CD14-positive monocyte (primary cell): ENCODE data around the gene STARD7. TPM values are rescaled to one million over a fixed set of nuclear protein-coding genes. Genes with fewer than 3 reads are reported as not detected.
A peak's percentile ranks its signal among the peaks of the same experiment; 100 is the strongest.

Source experiments
- DNase-seq, 3 donors: peaks; one replicate each; pipeline ENCODE4 v3.0.0-alpha.2; 2011 to 2022
- H2AFZ ChIP-seq: 2 replicates; pipeline ENCODE4 v1.6.0; 2012; ENCODE audit warnings: mild to moderate bottlenecking, low read depth, low read length, inconsistent platforms; ENCODE audit not compliant: insufficient read depth, poor library complexity, severe bottlenecking
- H3K27ac ChIP-seq, 2 donors: 1 replicate in 1 of 2; 2 replicates in 1 of 2; pipeline ENCODE4 v1.5.1; 2012 to 2013; ENCODE audit warnings: low read length in 2 of 2, control low read depth in 1 of 2, inconsistent platforms in 1 of 2, low read depth in 1 of 2, mild to moderate bottlenecking in 1 of 2
- H3K27me3 ChIP-seq, 2 donors: one replicate each; pipeline versions ENCODE4 v1.6.0 to v1.6.1; 2011 to 2013; ENCODE audit warnings: low read length in 2 of 2; ENCODE audit not compliant: control insufficient read depth in 2 of 2, insufficient read depth in 2 of 2
- H3K36me3 ChIP-seq, 2 donors: replicated peaks in 1 of 2; 1 replicate in 1 of 2; 2 replicates in 1 of 2; pipeline versions ENCODE4 v1.5.1 to v1.6.1; 2012 to 2013; ENCODE audit warnings: low read length in 2 of 2, control low read depth in 1 of 2, inconsistent platforms in 1 of 2, mild to moderate bottlenecking in 1 of 2; ENCODE audit not compliant: insufficient read depth in 2 of 2, control insufficient read depth in 1 of 2
- H3K4me1 ChIP-seq, 2 donors: 1 replicate in 1 of 2; 2 replicates in 1 of 2; pipeline versions ENCODE4 v1.5.1 to v1.6.1; 2012 to 2013; ENCODE audit warnings: low read length in 2 of 2, control low read depth in 1 of 2, inconsistent platforms in 1 of 2, mild to moderate bottlenecking in 1 of 2, moderate library complexity in 1 of 2; ENCODE audit not compliant: insufficient read depth in 2 of 2, control insufficient read depth in 1 of 2
- H3K4me2 ChIP-seq: replicated peaks from 2 replicates; pipeline ENCODE3; 2012; ENCODE audit warnings: low read length, moderate library complexity, mild to moderate bottlenecking; ENCODE audit not compliant: poor library complexity, severe bottlenecking; ENCODE audit errors: extremely low read depth
- H3K4me3 ChIP-seq, 3 experiments: fragments of 200-600 bp in 1 of 3; sonication (generic) in 1 of 3; replicated peaks in 1 of 3; 1 replicate in 2 of 3; 2 replicates in 1 of 3; pipeline ENCODE4 v1.5.1; 2011 to 2013; ENCODE audit warnings: low read length in 3 of 3, mild to moderate bottlenecking in 3 of 3, control low read depth in 2 of 3, low read depth in 2 of 3, inconsistent platforms in 1 of 3, moderate library complexity in 1 of 3
- H3K79me2 ChIP-seq: 2 replicates; pipeline ENCODE4 v1.6.0; 2012; ENCODE audit warnings: mild to moderate bottlenecking, control low read depth, inconsistent platforms, low read length, moderate library complexity; ENCODE audit not compliant: insufficient read depth
- H3K9ac ChIP-seq: 2 replicates; pipeline ENCODE4 v1.6.0; 2017; ENCODE audit warnings: low read length, mild to moderate bottlenecking; ENCODE audit not compliant: insufficient read depth, poor library complexity, severe bottlenecking
- H3K9me3 ChIP-seq, 2 donors: replicated peaks in 1 of 2; 1 replicate in 1 of 2; 2 replicates in 1 of 2; pipeline versions ENCODE4 v1.5.1 to v1.6.1; 2012 to 2013; ENCODE audit warnings: low read length in 2 of 2, control low read depth in 1 of 2; ENCODE audit not compliant: control insufficient read depth in 1 of 2, insufficient read depth in 1 of 2
- H4K20me1 ChIP-seq: 2 replicates; pipeline ENCODE4 v1.6.0; 2012; ENCODE audit warnings: mild to moderate bottlenecking, low read length, control low read depth, moderate library complexity; ENCODE audit not compliant: insufficient read depth
- H3K27ac Mint-ChIP-seq, 7 donors: one replicate each; pipeline ENCODE4 v1.8.0; 2020; ENCODE audit warnings: mild to moderate bottlenecking in 7 of 7, mixed read lengths in 7 of 7, moderate library complexity in 6 of 7, inconsistent platforms in 2 of 7
- H3K27me3 Mint-ChIP-seq, 3 donors: one replicate each; pipeline ENCODE4 v1.8.0; 2021 to 2022; ENCODE audit warnings: low read depth in 3 of 3, mild to moderate bottlenecking in 3 of 3, mixed read lengths in 3 of 3, moderate library complexity in 3 of 3, inconsistent platforms in 1 of 3
- H3K36me3 Mint-ChIP-seq, 2 donors: one replicate each; pipeline ENCODE4 v1.8.0; 2020; ENCODE audit warnings: mixed read lengths in 2 of 2, inconsistent platforms in 1 of 2, mild to moderate bottlenecking in 1 of 2
- H3K4me1 Mint-ChIP-seq: one replicate; pipeline ENCODE4 v1.8.0; 2020; ENCODE audit warnings: mild to moderate bottlenecking, mixed read lengths
- H3K4me3 Mint-ChIP-seq, 2 donors: one replicate each; pipeline ENCODE4 v1.8.0; 2020; ENCODE audit warnings: mild to moderate bottlenecking in 2 of 2, mixed read lengths in 2 of 2, moderate library complexity in 1 of 2
- H3K9me3 Mint-ChIP-seq, 7 donors: one replicate each; pipeline ENCODE4 v1.8.0; 2020 to 2022; ENCODE audit warnings: mixed read lengths in 7 of 7, mild to moderate bottlenecking in 6 of 7, moderate library complexity in 6 of 7, inconsistent platforms in 2 of 7
- WGBS: methylation state at CpG from one replicate; pipeline ENCODE4 v1.1.5; 2013; ENCODE audit warnings: missing lambda C conversion rate; ENCODE audit not compliant: insufficient coverage; 5-methylcytosine and 5-hydroxymethylcytosine counted together
- intact Hi-C, 2 donors: fragments of 100-400 bp; cut with micrococcal nuclease; formaldehyde crosslinking; loops; one replicate each; pipeline versions ENCODE4 v1.15.0 to v1.15.1; 2023
- polyA plus RNA-seq, 3 donors: library from polyadenylated mRNA; depleted of rRNA in 1 of 3; unstranded in 2 of 3; stranded (reverse) in 1 of 3; fragments of 300-500 nt in 2 of 3; fragments of >200 nt in 1 of 3; fragmentation: Illumina TruSeq in 2 of 3; gene quantifications; 1 replicate in 2 of 3; 2 replicates in 1 of 3; pipeline ENCODE4 v1.2.3, GENCODE V29; 2012 to 2021
- TF ChIP-seq, protein P1 (sequence below): fragments of 200-600 bp; IDR thresholded peaks from one replicate; pipeline ENCODE4 v1.8.0; 2022; ENCODE audit warnings: antibody characterized with exemption, mild to moderate bottlenecking

STARD7 gene
- polyA plus RNA-seq, 3 donors, result 38.0 to 179 (median 172) TPM

DNA sequence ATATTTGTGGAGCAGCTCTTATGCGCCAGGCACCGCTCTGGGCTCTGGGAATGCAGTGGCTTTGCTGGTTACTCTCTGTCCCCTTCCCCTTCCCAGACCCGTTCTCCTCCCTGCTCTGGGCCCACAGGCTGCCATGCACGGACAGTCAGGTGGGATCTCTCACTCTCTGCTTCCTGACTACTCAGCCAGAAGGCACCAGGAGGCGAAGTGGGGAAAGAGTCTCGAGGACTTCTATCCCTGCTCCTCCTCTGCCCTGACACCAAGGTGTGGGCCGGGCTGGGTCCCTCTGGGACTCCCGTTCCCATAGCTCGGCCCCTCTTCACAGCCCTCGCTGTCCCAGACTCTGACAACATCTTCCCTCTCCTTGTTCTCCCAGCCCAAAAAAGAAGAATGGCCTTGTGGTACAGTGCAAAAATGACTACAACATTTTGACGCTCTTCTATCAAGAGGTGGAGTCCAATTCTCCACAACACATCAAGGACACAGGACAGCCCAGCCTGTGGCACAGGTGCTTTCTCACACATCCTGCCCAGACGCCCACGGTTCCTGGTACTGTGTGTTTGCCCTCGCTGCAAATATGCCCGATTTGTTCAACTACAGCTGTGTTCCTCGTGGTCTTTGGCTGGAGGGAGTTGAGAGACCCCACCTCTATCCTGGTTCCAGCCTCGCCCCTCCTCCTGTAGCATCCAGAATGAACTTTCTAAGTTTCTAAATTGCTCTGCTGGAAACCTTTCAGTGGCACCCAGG lies 49.4 kb downstream of the STARD7 start:
- H3K27ac ChIP-seq, result no peak overlapping the region
- peaks cover 18 to 21% of the 10 kb centered on the region in 2 donors for H3K4me1 ChIP-seq
- 97% methylated on average over 10 of the region's 17 CpGs for WGBS
- peaks cover 0 to 4% (median 0%) of the 10 kb centered on the region in 7 donors for H3K9me3 Mint-ChIP-seq
- H4K20me1 ChIP-seq, result no peaks in the 10 kb centered on the region
- H3K27me3 Mint-ChIP-seq, result peaks cover 2 to 5% (median 3%) of the 10 kb centered on the region in 3 donors
- intact Hi-C loops, result no loop called here
- H3K9me3 ChIP-seq, result no peaks in the 10 kb centered on the region
- H3K36me3 ChIP-seq, result no peaks in the 10 kb centered on the region
- no peaks in the 10 kb centered on the region for H3K27me3 ChIP-seq
- H3K79me2 ChIP-seq, result no peaks in the 10 kb centered on the region
- no peak overlapping the region for H3K4me2 ChIP-seq
- H2AFZ ChIP-seq, result no peak overlapping the region
- no peaks in the 10 kb centered on the region for H3K36me3 Mint-ChIP-seq
- DNase-seq, result no peak
- H3K4me3 ChIP-seq, result no peak overlapping the region
- peaks cover 20% of the 10 kb centered on the region for H3K4me1 Mint-ChIP-seq
- TF ChIP-seq, protein P1, sequence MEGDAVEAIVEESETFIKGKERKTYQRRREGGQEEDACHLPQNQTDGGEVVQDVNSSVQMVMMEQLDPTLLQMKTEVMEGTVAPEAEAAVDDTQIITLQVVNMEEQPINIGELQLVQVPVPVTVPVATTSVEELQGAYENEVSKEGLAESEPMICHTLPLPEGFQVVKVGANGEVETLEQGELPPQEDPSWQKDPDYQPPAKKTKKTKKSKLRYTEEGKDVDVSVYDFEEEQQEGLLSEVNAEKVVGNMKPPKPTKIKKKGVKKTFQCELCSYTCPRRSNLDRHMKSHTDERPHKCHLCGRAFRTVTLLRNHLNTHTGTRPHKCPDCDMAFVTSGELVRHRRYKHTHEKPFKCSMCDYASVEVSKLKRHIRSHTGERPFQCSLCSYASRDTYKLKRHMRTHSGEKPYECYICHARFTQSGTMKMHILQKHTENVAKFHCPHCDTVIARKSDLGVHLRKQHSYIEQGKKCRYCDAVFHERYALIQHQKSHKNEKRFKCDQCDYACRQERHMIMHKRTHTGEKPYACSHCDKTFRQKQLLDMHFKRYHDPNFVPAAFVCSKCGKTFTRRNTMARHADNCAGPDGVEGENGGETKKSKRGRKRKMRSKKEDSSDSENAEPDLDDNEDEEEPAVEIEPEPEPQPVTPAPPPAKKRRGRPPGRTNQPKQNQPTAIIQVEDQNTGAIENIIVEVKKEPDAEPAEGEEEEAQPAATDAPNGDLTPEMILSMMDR, result no peak
- H3K9ac ChIP-seq, result no peak overlapping the region
- no peak overlapping the region for H3K4me3 Mint-ChIP-seq
- peak overlapping the region in 5 of 7 donors; percentile 17 to 78 (median 47) for H3K27ac Mint-ChIP-seq

DNA sequence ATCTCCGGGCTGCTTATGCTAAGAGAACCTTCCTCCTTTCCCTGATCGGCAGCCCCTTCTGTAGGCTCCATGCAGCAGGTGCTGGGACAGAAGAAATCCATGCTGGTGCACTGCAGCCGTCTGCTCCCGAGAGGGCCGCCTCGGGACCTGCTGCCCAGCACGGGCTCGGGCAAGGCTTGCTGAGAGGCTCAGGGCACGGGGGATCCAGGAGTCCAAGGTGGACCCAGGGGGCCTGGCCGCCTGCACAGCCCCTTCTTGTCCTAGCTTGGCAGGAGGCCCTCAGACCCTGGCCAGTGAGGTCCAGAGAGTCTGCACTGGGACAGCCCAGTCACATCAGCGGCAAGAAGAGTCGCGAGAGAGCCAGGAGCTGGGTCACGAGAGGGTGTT lies 50.1 kb downstream of the STARD7 start:
- no peaks in the 10 kb centered on the region for H3K27me3 ChIP-seq
- no peak for DNase-seq
- H4K20me1 ChIP-seq, result no peaks in the 10 kb centered on the region
- no peak overlapping the region for H3K4me3 ChIP-seq
- TF ChIP-seq, protein P1, result no peak
- H3K9ac ChIP-seq, result peak overlapping the region; percentile 56
- Mint-ChIP-seq H3K4me3 (peak overlapping the region in 1 of 2 donors; percentile 61), H3K36me3 (no peaks in the 10 kb centered on the region), H3K9me3 (peaks cover 0 to 4% (median 0%) of the 10 kb centered on the region in 7 donors), H3K4me1 (peaks cover 23% of the 10 kb centered on the region), H3K27ac (peak overlapping the region in 4 of 7 donors; percentile 73 to 91 (median 82)), H3K27me3 (peaks cover 2 to 5% (median 3%) of the 10 kb centered on the region in 3 donors)
- H3K9me3 ChIP-seq, result no peaks in the 10 kb centered on the region
- H3K27ac ChIP-seq, result peak overlapping the region in 1 of 2 donors; percentile 76
- H3K4me2 ChIP-seq, result peak overlapping the region; percentile 52
- no peaks in the 10 kb centered on the region for H3K79me2 ChIP-seq
- H3K4me1 ChIP-seq, result peaks cover 18 to 21% of the 10 kb centered on the region in 2 donors
- peak overlapping the region; percentile 66 for H2AFZ ChIP-seq
- H3K36me3 ChIP-seq, result no peaks in the 10 kb centered on the region
- WGBS, result 90% methylated on average over 14 of the region's 14 CpGs
- intact Hi-C loops, result no loop called here
